PC-9 (cell line): Measurements from ENCODE around the gene AMIGO2.

Experiments used
- EZH2 ChIP-seq: fragments of 200-600 bp; sonication (generic); IDR thresholded peaks from 2 replicates; pipeline ENCODE4 v1.8.0; 2017; ENCODE audit warnings: antibody characterized with exemption, low read depth
- TF ChIP-seq, protein P1 (sequence below): fragments of 200-600 bp; sonication (generic); conservative IDR thresholded peaks from 2 replicates; pipeline ENCODE4 v1.6.1; 2017; ENCODE audit warnings: mixed run types, antibody characterized with exemption, mild to moderate bottlenecking, moderate library complexity

DNA sequence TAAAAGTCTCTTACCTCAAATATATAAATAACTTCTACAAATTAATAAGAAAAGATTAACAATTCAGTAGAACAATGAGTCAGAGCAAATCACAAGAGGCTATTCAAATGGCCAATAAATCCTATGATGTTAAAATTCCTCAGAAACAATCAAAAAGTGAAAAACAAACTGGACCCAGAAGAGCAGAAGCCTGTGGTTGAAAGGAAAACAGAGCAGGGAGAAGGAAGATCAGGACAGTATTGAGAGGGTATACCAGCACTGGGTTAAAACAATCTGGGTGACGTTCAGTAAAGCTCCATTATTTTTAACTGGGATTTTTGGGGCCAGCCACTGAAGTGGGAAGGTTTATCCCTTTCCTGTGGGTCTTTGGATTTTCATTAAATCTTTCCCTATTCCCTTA is 40.0 kb downstream of the AMIGO2 start:
- TF ChIP-seq, protein P1, sequence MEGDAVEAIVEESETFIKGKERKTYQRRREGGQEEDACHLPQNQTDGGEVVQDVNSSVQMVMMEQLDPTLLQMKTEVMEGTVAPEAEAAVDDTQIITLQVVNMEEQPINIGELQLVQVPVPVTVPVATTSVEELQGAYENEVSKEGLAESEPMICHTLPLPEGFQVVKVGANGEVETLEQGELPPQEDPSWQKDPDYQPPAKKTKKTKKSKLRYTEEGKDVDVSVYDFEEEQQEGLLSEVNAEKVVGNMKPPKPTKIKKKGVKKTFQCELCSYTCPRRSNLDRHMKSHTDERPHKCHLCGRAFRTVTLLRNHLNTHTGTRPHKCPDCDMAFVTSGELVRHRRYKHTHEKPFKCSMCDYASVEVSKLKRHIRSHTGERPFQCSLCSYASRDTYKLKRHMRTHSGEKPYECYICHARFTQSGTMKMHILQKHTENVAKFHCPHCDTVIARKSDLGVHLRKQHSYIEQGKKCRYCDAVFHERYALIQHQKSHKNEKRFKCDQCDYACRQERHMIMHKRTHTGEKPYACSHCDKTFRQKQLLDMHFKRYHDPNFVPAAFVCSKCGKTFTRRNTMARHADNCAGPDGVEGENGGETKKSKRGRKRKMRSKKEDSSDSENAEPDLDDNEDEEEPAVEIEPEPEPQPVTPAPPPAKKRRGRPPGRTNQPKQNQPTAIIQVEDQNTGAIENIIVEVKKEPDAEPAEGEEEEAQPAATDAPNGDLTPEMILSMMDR: no peak
- TF ChIP-seq EZH2: no peak
